HCT116 (cell line): ENCODE measurements around the gene LDAH. TPM values are rescaled to one million over a fixed set of nuclear protein-coding genes. Genes with fewer than 3 reads are reported as not detected.

Source experiments
- ATAC-seq: fragments of 200-7000 bp; cut with Tn5 transposase; 2 replicates; pipeline ENCODE4 v1.9.1; 2020; ENCODE audit warnings: mild to moderate bottlenecking, moderate library complexity
- BruUV-seq: library from RNA; stranded (reverse); fragments of 400-500 nt; replicated peaks from 2 replicates; lab custom pipeline; 2021; lab: Mats Ljungman, UMichigan
- CTCF ChIA-PET: fragments of 300-600 bp; sonication (Branson Sonifier 250); formaldehyde crosslinking; loops from one replicate; lab custom pipeline; 2021; ENCODE audit warnings: antibody characterized with exemption; lab: Charles Lee
- POLR2A ChIA-PET: fragments of 300-600, 350-600 bp; sonication (Branson Sonifier 250); formaldehyde crosslinking; loops from one replicate; lab custom pipeline; 2021; ENCODE audit warnings: antibody characterized with exemption; lab: Charles Lee
- RAD21 ChIA-PET, 2 experiments: fragments of 300-600 bp; sonication (Branson Sonifier 250); formaldehyde crosslinking; loops; one replicate each; lab custom pipeline; 2023; ENCODE audit warnings: low total read pairs in 2 of 2; ENCODE audit not compliant: uncharacterized antibody in 2 of 2, unreplicated experiment in 2 of 2, low non-redundant PET in 1 of 2; lab: Charles Lee
- DNase-seq: peaks from one replicate; pipeline ENCODE4 v3.0.0-alpha.2; 2010; ENCODE audit warnings: low read depth, low spot score
- H2AFZ ChIP-seq: fragments of 200-600 bp; shearing (Covaris generic), sonication (generic); 2 replicates; pipeline ENCODE4 v1.6.1; 2017; ENCODE audit warnings: low read depth, mixed run types, mixed read lengths, antibody characterized with exemption, low read length; ENCODE audit not compliant: poor library complexity, severe bottlenecking
- H3K27ac ChIP-seq: 2 replicates; pipeline ENCODE4 v1.5.1; 2012; ENCODE audit warnings: low read depth, low read length
- H3K27me3 ChIP-seq: fragments of 200-600 bp; sonication (generic); 2 replicates; pipeline ENCODE4 v1.6.1; 2016; ENCODE audit warnings: mixed run types, low read length, mixed read lengths; ENCODE audit not compliant: insufficient read depth
- H3K36me3 ChIP-seq, 2 experiments: fragments of 200-500 bp in 1 of 2; fragments of 200-600 bp in 1 of 2; sonication (Bioruptor generic) in 1 of 2; sonication (generic) in 1 of 2; 2 replicates each; pipeline versions ENCODE4 v1.5.1 to v1.6.1; 2014 to 2016; ENCODE audit warnings: low read length in 2 of 2, inconsistent platforms in 1 of 2, mixed read lengths in 1 of 2, mixed run types in 1 of 2; ENCODE audit not compliant: insufficient read depth in 2 of 2, control insufficient read depth in 1 of 2
- H3K4me1 ChIP-seq, 2 experiments: fragments of 200-600 bp in 1 of 2; sonication (generic) in 1 of 2; 2 replicates each; pipeline versions ENCODE4 v1.5.1 to v1.6.1; 2012 to 2017; ENCODE audit warnings: low read length in 2 of 2, inconsistent platforms in 1 of 2, mild to moderate bottlenecking in 1 of 2, mixed read lengths in 1 of 2, mixed run types in 1 of 2, moderate library complexity in 1 of 2; ENCODE audit not compliant: insufficient read depth in 2 of 2, control insufficient read depth in 1 of 2
- H3K4me2 ChIP-seq: fragments of 200-600 bp; sonication (generic); 2 replicates; pipeline ENCODE4 v1.6.1; 2017; ENCODE audit warnings: mixed run types, low read length, mixed read lengths
- H3K4me3 ChIP-seq, 2 experiments: fragments of 200-600 bp in 1 of 2; sonication (generic) in 1 of 2; replicated peaks in 1 of 2; 2 replicates each; pipeline ENCODE4 v1.5.1; 2011 to 2016; ENCODE audit warnings: low read length in 2 of 2, control low read depth in 1 of 2, low read depth in 1 of 2, mild to moderate bottlenecking in 1 of 2, mixed read lengths in 1 of 2, mixed run types in 1 of 2
- H3K79me2 ChIP-seq: fragments of 200-600 bp; sonication (generic); 2 replicates; pipeline ENCODE4 v1.6.1; 2017; ENCODE audit warnings: mild to moderate bottlenecking, mixed run types, low read length, moderate library complexity, mixed read lengths; ENCODE audit not compliant: insufficient read depth
- H3K9ac ChIP-seq: fragments of 200-600 bp; sonication (generic); 2 replicates; pipeline ENCODE4 v1.6.1; 2016; ENCODE audit warnings: low read length, mixed read lengths
- H3K9me2 ChIP-seq: fragments of 200-600 bp; sonication (generic), shearing (Covaris generic); 2 replicates; pipeline ENCODE4 v1.6.1; 2017; ENCODE audit warnings: mixed run types, mild to moderate bottlenecking, moderate library complexity; ENCODE audit not compliant: insufficient read depth
- H3K9me3 ChIP-seq, 2 experiments: fragments of 200-500 bp in 1 of 2; fragments of 200-600 bp in 1 of 2; sonication (Bioruptor generic) in 1 of 2; sonication (generic) in 1 of 2; 2 replicates each; pipeline ENCODE4 v1.6.1; 2014 to 2017; ENCODE audit warnings: low read length in 2 of 2, mixed read lengths in 2 of 2, inconsistent platforms in 1 of 2, low read depth in 1 of 2, mild to moderate bottlenecking in 1 of 2, mixed run types in 1 of 2, moderate library complexity in 1 of 2; ENCODE audit not compliant: control insufficient read depth in 1 of 2, insufficient read depth in 1 of 2
- H4K20me1 ChIP-seq: fragments of 200-600 bp; sonication (generic), shearing (Covaris generic); 2 replicates; pipeline ENCODE4 v1.6.1; 2017; ENCODE audit warnings: mixed run types, mild to moderate bottlenecking, moderate library complexity; ENCODE audit not compliant: insufficient read depth
- CBX3 ChIP-seq: IDR thresholded peaks from 2 replicates; pipeline ENCODE4 v1.6.1; 2012; ENCODE audit warnings: low read depth
- CEBPB ChIP-seq: IDR thresholded peaks from 2 replicates; pipeline ENCODE4 v1.6.1; 2012; ENCODE audit warnings: low read depth
- CTCF ChIP-seq, 3 experiments: fragments of 200-600 bp in 1 of 3; sonication (generic) in 1 of 3; IDR thresholded peaks in 2 of 3; conservative IDR thresholded peaks in 1 of 3; 2 replicates each; pipeline ENCODE4 v1.5.1; 2012 to 2017; ENCODE audit warnings: low read depth in 2 of 3, low read length in 2 of 3, antibody characterized with exemption in 1 of 3, borderline replicate concordance in 1 of 3, control low read depth in 1 of 3, mild to moderate bottlenecking in 1 of 3, mixed read lengths in 1 of 3, mixed run types in 1 of 3, moderate library complexity in 1 of 3; ENCODE audit not compliant: insufficient read depth in 1 of 3
- EGR1 ChIP-seq: IDR thresholded peaks from 2 replicates; pipeline ENCODE4 v1.6.1; 2012; ENCODE audit warnings: low read depth
- EZH2 ChIP-seq: fragments of 200-600 bp; sonication (generic); IDR thresholded peaks from 2 replicates; pipeline ENCODE4 v1.6.1; 2017; ENCODE audit warnings: antibody characterized with exemption, mixed run types
- FOSL1 ChIP-seq: IDR thresholded peaks from 2 replicates; pipeline ENCODE4 v1.6.1; 2012; ENCODE audit warnings: low read depth
- POLR2AphosphoS5 ChIP-seq: IDR thresholded peaks from 2 replicates; pipeline ENCODE4 v1.6.1; 2011; ENCODE audit warnings: mild to moderate bottlenecking, low read depth, low read length, moderate library complexity
- RAD21 ChIP-seq: IDR thresholded peaks from 2 replicates; pipeline ENCODE4 v1.6.1; 2012; ENCODE audit warnings: low read depth, mild to moderate bottlenecking
- REST ChIP-seq: IDR thresholded peaks from 2 replicates; pipeline ENCODE4 v1.6.1; 2012; ENCODE audit warnings: low read depth
- SRF ChIP-seq: IDR thresholded peaks from 2 replicates; pipeline ENCODE4 v1.6.1; 2012; ENCODE audit warnings: low read depth
- TCF7L2 ChIP-seq: IDR thresholded peaks from 2 replicates; pipeline ENCODE4 v1.7.0; 2011; ENCODE audit warnings: borderline replicate concordance, inconsistent platforms; ENCODE audit not compliant: insufficient read depth, insufficient read length; ENCODE audit errors: extremely low read depth
- YY1 ChIP-seq: IDR thresholded peaks from 2 replicates; pipeline ENCODE4 v1.6.1; 2011; ENCODE audit warnings: low read length, low read depth, moderate library complexity, mild to moderate bottlenecking; ENCODE audit not compliant: insufficient replicate concordance; ENCODE audit errors: extremely low read depth
- ZBTB33 ChIP-seq: IDR thresholded peaks from 2 replicates; pipeline ENCODE4 v1.6.1; 2011; ENCODE audit warnings: mild to moderate bottlenecking, low read length, moderate library complexity; ENCODE audit not compliant: insufficient replicate concordance; ENCODE audit errors: extremely low read depth
- ZNF274 ChIP-seq: fragments of 200-500 bp; sonication (Bioruptor generic); IDR thresholded peaks from 2 replicates; pipeline ENCODE4 v1.6.1; 2014; ENCODE audit warnings: mild to moderate bottlenecking, low read depth, low read length, inconsistent platforms
- intact Hi-C: fragments of 100-400 bp; cut with micrococcal nuclease; formaldehyde crosslinking; loops from 2 replicates; pipeline ENCODE4 v1.10.0; 2022
- total RNA-seq: library from RNA; stranded (reverse); gene quantifications from one replicate; pipeline ENCODE4 v1.2.1, GENCODE V29; 2021; ENCODE audit not compliant: unreplicated experiment

Gene LDAH
- total RNA-seq, 1 experiment from 2014 or later = 25.7 TPM

- CTCF ChIA-PET = interaction anchor here (0.6 to 3.3 kb wide), 17 partner anchors 15 to 310 kb away, joined by 3 to 66 read pairs (median 4); partner anchors contain the start of genes HS1BP3 and RHOB
- BruUV-seq = no TSS peak
- no peak for TF ChIP-seq ZBTB33
- peak; percentile 100 for TF ChIP-seq RAD21
- no peak for TF ChIP-seq CBX3
- TF ChIP-seq CEBPB = no peak
- TF ChIP-seq POLR2AphosphoS5 = no peak
- TF ChIP-seq EGR1 = no peak
- no peak for TF ChIP-seq FOSL1
- peak; percentile 62 for TF ChIP-seq YY1
- no peak for TF ChIP-seq REST
- no peak for TF ChIP-seq EZH2
- TF ChIP-seq ZNF274 = no peak
- no peak for TF ChIP-seq TCF7L2
- peak; percentile 92 to 96 (median 94) for TF ChIP-seq CTCF (IDR thresholded peaks at IDR 0.05 in 2 of 3, conservative IDR thresholded peaks at IDR 0.05 in 1 of 3; ENCODE audit: borderline replicate concordance in 1 of 3, insufficient read depth in 1 of 3, low read depth in 2 of 3, low read length in 2 of 3)
- TF ChIP-seq SRF = no peak
- RAD21 ChIA-PET = interaction anchor here (0.7 to 2.2 kb wide), 10 partner anchors 189 to 240 kb away, joined by 4 to 15 read pairs (median 6); partner anchors contain the start of gene RHOB (in 1 of the 2)
- Histone ChIP-seq H3K4me3 (no peak overlapping the region), H3K4me2 (no peak overlapping the region; the same call in 1 of the 2 replicates), H4K20me1 (no peaks in the 10 kb centered on the region), H3K36me3 (no peaks in the 10 kb centered on the region), H3K79me2 (no peaks in the 10 kb centered on the region), H3K9me3 (no peaks in the 10 kb centered on the region), H3K9me2 (no peaks in the 10 kb centered on the region), H2AFZ (no peak overlapping the region), H3K27me3 (no peaks in the 10 kb centered on the region), H3K4me1 (peaks cover 9 to 18% of the 10 kb centered on the region in 2 experiments; a peak in 3 of 4 replicates), H3K9ac (no peak overlapping the region), H3K27ac (no peak overlapping the region)
- ATAC-seq (peak; percentile 98), DNase-seq (peak; percentile 21)
- intact Hi-C loops = loop anchor here (1.0 kb wide), 3 partner anchors 193 to 240 kb away; no protein-coding TSS in a partner anchor
- POLR2A ChIA-PET = interaction anchor here (1.0 to 6.4 kb wide), 3 partner anchors 188 to 194 kb away, joined by 9 to 66 read pairs (median 11); partner anchors contain the start of gene RHOB
Observed at GRCh38 chr2:20635675-20636584, 187.0 kb downstream of the LDAH start.
